Renal cortex interstitium (tissue), 11 donors: ENCODE measurements around the gene AHI1. TPM values are rescaled to one million over a fixed set of nuclear protein-coding genes. Genes with fewer than 3 reads are reported as not detected.
"Not testable (repeated sequence)": the region's sequence is repeated elsewhere in the genome, so short reads cannot be mapped to it uniquely, and the experiment has no call there.

Source experiments
- DNase-seq, 11 donors: peaks; one replicate each; pipeline ENCODE4 v3.0.0-alpha.2; 2013; ENCODE audit warnings: low read depth in 9 of 11, low spot score in 4 of 11; ENCODE audit errors: extremely low read depth in 1 of 11
- polyA plus RNA-seq, 3 donors: library from polyadenylated mRNA; unstranded; fragments of 120-200 nt; gene quantifications; one replicate each; pipeline ENCODE4 v1.2.1, GENCODE V29; 2013; ENCODE audit not compliant: insufficient read length in 3 of 3

Gene AHI1
- polyA plus RNA-seq, 3 donors = 48.3 to 95.6 (median 49.4) TPM

DNA sequence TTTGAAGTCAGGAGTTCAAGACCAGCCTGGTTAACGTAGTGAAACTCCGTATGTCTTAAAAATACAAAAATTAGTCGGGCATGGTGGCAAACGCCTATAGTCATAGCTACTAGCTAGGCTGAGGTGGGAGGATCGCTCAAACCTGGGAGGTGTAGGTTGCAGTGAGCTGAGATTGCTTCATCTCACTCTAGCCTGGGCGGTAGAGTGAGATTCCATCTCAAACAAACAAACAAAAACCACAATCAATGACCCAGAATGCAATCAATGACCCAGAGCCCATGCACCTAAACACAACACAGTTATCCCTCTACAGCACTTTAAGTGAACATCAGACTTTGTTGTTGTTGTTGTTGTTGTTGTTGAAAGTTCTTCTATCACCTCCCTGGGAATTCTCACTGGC, 238.6 kb downstream of the AHI1 start:
- DNase-seq = no peak

- no peak for DNase-seq
Measured at GRCh38 chr6:135257631-135258405, 239.7 kb downstream of the AHI1 start.

DNA sequence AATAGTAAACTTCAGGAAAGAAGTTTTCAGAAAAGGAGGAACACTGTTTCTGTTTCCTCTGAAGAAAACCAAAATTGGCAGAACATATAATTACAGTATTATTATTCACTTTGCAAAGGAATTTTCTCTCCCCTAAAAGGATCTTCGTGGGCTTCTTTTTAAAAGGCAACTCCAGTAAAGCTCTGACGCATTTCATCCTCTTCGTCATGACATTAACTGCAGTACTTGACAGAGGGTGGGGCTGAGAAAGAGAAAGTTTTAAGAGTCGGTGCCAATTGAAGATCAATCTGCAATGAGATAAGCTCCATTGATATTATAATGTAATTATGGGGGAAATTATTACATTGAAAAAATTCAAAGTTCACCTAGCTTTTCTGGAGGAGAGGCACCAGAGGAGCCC, 240.7 kb downstream of the AHI1 start:
- no peak for DNase-seq

DNA sequence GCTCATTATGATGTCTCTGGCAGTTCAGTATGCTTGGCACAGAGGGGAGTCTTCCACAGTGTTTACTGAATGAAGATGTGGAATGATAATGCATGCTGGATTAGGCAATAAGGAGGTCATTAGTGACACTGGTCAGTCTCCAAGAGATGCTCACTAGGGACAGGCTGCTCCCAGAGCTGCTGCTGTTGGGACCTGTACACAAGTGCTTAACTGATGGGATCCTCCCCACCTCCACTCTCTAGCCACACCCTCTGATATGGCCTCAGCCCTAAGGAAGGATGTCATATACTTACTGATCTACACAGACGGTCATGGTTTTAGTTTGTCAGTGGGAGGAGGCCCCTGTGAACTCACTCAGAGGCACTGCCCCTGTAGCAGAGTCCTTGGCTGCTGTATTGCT, 243.1 kb downstream of the AHI1 start:
- no peak for DNase-seq

DNA sequence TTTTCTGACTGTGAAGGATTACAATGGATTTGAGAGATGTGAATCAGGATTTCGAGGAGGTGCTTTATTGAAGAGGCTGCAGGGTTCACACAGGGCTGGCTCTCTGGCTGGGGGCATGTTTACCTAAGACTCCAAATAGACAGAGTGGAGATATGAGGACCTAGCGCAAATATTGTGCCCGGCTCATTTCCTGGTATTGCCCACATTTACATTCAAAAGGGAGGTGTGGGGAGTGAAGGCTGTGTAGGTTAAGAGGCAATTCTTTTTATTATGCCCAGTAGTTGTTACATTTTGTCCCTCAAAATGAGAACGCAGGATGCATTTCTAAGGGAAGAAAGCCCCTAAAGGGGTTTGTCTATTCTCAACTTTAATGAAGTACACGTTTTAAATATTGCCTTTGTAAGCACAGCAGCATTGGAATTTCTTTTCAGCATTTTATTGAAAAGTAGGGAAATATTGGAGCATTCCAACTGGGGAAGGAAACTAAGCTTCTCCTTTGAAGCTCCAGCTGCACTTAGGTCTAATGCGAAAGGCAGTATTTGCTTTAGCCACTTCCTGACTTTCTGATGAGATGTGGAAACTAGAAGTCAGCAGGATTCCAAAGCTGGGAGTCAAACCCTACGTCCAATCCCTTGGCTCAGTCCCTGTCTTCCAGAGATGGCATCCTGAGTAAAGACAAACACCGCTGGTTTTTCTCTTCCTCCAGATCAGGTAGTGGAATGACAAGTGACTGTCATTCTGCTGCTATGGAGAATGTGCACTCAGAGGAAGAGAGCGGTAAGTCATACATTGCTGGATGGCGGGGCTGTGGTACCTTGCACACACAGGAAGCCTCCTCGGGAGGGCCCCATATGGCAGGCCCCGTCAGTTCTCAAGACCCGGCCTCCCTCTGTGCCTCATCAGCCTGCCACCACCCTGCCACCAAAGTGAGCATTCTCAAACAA, 245.8 kb downstream of the AHI1 start:
- no peak for DNase-seq

DNA sequence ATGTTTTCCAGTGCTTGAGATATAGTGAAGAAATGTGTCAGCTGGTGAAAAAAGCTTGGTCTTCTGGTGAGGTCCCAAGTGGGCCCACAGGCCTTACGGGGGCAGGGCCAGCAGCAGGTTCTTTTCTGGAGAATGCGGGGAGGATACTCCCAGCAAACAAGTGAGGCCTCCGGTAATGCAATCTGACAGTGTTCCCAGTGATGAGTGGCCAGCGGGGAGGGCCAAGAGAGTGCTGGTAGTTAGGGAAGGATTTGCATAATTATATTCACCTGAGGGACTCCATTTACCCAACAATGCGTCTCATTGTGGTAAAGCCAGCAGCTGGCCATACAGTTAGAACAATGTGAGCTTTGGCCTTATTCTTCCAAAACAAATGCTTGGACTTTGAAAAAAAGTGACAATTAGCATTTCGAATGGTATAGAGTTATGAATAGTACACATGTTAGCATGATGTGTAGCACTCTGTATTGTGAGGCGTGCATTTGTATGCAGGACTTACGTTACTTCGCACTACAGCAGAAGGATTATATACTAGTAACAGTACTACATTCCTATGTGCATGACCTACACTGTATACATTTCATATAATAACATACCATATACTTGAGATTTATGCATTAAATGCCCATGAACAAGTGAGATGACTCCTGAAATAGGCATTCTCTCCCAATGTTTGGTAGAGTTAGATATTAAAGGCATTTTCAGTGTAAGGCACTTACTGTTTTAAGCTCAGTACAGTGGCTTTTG, 246.6 kb downstream of the AHI1 start:
- DNase-seq = no peak

DNA sequence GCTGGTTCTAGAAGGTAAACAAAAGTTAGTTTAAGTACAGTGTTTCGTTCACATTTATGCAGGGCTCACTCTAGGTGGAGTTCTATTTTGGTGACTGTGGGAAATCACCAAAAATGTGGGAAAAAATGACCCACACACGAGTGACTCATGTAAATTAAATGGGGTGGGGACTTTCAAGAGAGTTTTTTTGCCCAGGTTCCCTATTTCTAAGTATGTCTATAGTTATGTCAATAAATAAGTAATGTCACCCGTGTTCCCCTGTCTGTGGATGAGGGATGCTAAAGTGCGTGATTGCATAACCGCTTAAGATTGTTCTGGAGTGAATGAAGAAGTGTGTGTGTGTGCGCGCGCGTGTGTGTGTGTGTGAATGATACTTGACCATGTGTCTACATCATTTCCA, 247.3 kb downstream of the AHI1 start:
- DNase-seq = no peak

DNA sequence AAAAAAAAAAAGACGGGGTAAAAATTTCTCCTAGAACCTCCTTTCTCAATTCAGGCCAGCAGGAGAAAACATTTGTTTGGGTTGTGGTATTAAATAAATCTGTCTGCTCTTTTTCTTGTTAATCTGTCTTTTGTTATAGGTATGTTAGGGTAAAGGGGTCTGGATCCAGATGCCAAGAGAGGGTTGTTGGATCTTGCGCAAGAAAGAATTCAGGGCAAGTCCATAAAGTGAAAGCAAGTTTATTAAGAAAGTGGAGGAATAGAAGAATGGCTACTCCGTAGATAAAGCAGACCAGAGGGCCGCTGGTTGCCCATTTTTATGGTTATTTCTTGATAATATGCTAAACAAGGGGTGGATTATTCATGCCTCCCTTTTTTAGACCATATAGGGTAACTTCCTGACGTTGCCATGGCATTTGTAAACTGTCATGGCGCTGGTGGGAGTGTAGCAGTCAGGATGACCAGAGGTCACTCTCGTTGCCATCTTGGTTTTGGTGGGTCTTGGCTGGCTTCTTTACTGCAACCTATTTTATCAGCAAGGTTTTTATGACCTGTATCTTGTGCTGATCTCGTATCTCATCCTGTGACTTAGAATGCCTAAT, 251.0 kb downstream of the AHI1 start:
- DNase-seq = not testable (repeated sequence)

DNA sequence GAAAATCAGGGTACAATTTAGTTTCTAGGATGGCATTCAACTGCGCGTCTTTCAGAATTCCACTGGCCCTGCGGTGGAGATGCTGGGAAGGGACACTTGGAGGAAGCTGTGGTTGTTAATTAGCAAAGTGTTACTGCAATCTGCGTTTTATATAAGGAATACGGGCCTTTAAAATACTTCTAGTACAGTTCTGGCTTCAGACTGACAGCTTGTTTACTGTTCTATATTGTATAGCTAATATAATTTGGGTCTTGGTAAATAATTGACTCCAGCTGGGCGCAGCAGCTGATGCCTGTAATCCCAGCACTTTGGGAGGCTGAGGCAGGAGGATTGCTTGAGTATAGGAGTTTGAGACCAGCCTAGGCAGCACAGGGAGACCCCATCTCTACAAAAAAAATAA, 252.7 kb downstream of the AHI1 start:
- no peak for DNase-seq

DNA sequence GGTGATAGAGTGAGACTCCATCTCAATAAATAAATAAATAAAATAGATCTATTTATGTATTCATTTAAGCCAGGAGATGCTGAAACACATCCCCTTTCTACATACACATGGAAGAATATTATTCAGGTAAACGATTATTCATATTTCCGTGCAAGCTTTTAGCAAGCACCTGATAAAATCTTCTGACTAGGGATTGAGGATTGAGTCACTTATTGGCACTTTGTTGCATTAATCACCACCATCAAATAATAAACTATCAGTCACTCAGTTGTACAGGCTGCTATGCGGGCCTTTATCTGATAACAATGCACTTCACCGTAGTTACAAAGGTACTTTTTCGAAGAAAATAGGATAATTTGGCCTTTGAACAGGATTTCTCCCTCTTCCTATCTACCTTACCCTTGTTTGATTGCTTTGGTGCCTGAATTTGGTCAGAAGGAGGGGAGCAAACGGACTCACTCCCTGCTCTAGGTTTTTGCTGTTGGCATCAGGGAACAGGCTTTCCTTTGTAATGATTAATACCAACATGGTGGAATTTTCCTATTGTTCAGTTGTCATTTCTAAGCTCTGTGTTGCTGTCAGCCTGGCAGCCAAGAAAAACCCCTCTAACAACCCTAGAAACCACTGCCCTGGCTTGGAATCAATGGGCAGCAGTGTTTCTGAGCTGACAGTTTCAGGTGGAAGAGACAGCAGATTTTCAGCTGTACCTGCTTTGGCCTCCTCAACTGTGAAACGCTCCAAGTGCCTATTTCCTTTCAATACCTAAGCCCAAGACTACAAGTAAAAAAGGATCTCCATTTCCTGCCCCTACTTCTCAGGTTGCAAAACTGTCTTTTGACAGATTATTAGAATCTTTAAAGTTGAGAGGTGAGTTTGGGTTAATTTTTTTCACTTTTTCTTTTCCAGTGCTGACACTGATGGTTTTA, 253.4 kb downstream of the AHI1 start:
- DNase-seq = no peak

DNA sequence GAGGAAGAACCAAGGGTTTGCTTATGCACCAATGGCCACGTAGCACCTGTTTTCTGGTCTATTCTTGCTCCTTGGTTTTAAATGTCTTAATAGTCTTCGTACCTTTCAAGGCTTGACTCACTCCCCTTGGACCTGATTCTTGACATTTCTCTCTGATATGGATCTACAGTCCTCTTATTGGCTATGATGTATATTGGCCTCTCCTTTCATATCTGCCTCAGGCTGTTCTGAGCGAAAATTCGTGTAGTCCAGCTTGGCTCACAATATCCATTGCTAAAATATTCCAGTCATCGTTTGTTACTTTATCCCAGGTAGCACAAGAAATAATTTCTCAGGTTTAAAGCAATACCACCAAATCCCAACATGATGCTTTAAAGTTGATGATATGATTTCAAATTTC, 256.8 kb downstream of the AHI1 start:
- no peak for DNase-seq

DNA sequence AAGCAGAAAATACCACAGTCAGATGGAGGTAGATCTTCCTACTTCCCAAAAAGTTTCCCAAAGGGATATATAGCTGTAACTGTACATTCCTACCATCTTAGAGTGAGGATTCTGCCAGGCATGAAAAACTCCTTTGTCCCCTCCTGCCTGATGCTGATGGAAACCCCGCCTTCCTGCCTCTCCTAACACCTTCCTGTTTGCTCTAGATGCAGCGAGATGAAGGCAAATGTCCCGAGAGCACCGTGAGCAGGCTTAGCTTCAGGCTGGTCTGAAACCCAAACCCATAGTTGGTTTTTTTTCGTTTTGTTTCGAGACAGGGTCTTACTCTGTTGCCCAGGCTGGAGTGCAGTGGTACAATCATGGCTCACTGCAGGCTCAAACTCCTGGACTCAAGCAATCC, 260.8 kb downstream of the AHI1 start:
- DNase-seq = no peak

- no peak for DNase-seq
Measured at GRCh38 chr6:135236319-135236718, 261.2 kb downstream of the AHI1 start.

- DNase-seq = no peak
Measured at GRCh38 chr6:135235716-135236115, 261.8 kb downstream of the AHI1 start.

GRCh38 chr6:135234492-135234780, 263.1 kb downstream of the AHI1 start:
- no peak for DNase-seq

DNA sequence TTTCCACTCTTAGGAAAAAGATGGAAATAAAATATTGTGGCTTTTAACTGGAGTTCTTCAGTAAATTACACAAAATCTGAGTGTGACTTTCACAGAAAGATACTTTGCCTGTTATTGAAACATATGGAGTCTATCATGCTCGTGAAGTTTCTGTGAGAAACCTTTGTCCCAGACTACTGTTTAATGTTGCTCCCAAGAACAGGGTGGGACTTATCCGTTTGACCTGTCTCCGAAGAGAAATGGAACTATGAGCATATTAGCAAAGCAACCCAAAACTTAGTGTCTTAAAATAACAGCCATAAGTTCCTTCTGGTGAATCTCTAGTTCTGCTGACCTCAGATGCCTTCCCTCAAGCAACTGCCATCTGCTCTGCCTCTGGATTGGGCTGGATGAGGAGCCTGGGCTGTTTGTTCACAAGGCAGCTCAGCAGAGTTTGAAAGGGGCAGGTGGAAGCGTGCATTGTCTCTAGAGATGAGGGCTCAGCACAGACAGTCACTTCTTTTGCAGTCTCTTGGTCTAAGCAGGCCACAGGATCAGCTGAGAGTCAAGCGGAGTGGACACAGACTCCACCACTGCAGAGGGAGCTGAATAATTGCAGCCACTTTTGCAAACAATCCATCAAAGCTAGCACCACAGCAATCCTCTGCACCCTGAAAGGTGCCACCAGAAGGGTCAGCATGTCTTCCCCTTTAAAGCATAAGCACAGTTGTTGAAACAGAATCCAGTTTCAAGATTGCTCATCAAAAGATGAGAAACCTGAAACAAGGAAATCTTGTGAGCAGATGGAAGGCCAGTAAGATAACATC, 263.7 kb downstream of the AHI1 start:
- peak in 5 of 11 donors; percentile 1 to 11 (median 8) for DNase-seq
